Endodermal cell (in vitro differentiated cells): Measurements from ENCODE around the gene CDH19. TPM values are rescaled to one million over a fixed set of nuclear protein-coding genes. Genes with fewer than 3 reads are reported as not detected.
A peak's percentile ranks its signal among the peaks of the same experiment; 100 is the strongest.

ENCODE experiments used
- DNase-seq: peaks from one replicate; pipeline ENCODE4 v3.0.0-alpha.2; 2017
- H3K27ac ChIP-seq: 2 replicates; pipeline ENCODE4 v1.5.1; 2013; ENCODE audit warnings: mild to moderate bottlenecking, low read depth, low read length, moderate library complexity
- H3K27me3 ChIP-seq: 2 replicates; pipeline ENCODE4 v1.6.1; 2013; ENCODE audit warnings: mild to moderate bottlenecking, low read length, moderate library complexity; ENCODE audit not compliant: insufficient read depth, control insufficient read depth, poor library complexity, severe bottlenecking
- H3K36me3 ChIP-seq: 2 replicates; pipeline ENCODE4 v1.7.0; 2013; ENCODE audit warnings: mild to moderate bottlenecking, low read length, moderate library complexity; ENCODE audit not compliant: control insufficient read depth, insufficient read depth
- H3K4me1 ChIP-seq: one replicate; pipeline ENCODE4 v1.7.0; 2013; ENCODE audit warnings: low read length; ENCODE audit not compliant: control insufficient read depth, insufficient read depth
- H3K4me3 ChIP-seq: 2 replicates; pipeline ENCODE4 v1.5.1; 2013; ENCODE audit warnings: mild to moderate bottlenecking, low read length, moderate library complexity
- H3K9ac ChIP-seq: 2 replicates; pipeline ENCODE4 v1.6.1; 2013; ENCODE audit warnings: mild to moderate bottlenecking, low read length, moderate library complexity; ENCODE audit not compliant: poor library complexity, severe bottlenecking; ENCODE audit errors: extremely low read depth
- H3K9me3 ChIP-seq: 2 replicates; pipeline ENCODE4 v1.6.1; 2013; ENCODE audit warnings: mild to moderate bottlenecking, low read length, moderate library complexity; ENCODE audit not compliant: control insufficient read depth
- H3K27ac Mint-ChIP-seq: 2 replicates; pipeline ENCODE4 v1.8.0; 2020; ENCODE audit warnings: mixed read lengths
- H3K27me3 Mint-ChIP-seq: 2 replicates; pipeline ENCODE4 v1.8.0; 2021; ENCODE audit warnings: mild to moderate bottlenecking, mixed read lengths; ENCODE audit not compliant: insufficient read depth
- H3K36me3 Mint-ChIP-seq: 2 replicates; pipeline ENCODE4 v1.8.0; 2020; ENCODE audit warnings: low read depth, mixed read lengths
- H3K4me1 Mint-ChIP-seq: 2 replicates; pipeline ENCODE4 v1.8.0; 2020; ENCODE audit warnings: mixed read lengths
- H3K4me3 Mint-ChIP-seq: 2 replicates; pipeline ENCODE4 v1.8.0; 2020; ENCODE audit warnings: mild to moderate bottlenecking, moderate library complexity, mixed read lengths
- H3K9me3 Mint-ChIP-seq: 2 replicates; pipeline ENCODE4 v1.8.0; 2020; ENCODE audit warnings: mild to moderate bottlenecking, mixed read lengths
- CTCF ChIP-seq: fragments of 200-600 bp; sonication (generic); conservative IDR thresholded peaks from 2 replicates; pipeline ENCODE4 v1.5.0; 2021; ENCODE audit warnings: antibody characterized with exemption, mild to moderate bottlenecking
- WGBS, 2 experiments: methylation state at CpG; one replicate each; pipeline versions ENCODE4 v1.1.5 to v1.1.7; 2013; ENCODE audit warnings: missing lambda C conversion rate in 2 of 2, mixed read lengths in 1 of 2; ENCODE audit not compliant: insufficient coverage in 1 of 2, insufficient read length in 1 of 2; 5-methylcytosine and 5-hydroxymethylcytosine counted together
- total RNA-seq, 2 donors: library from RNA; stranded (reverse); fragmentation: NEBNext Ultra II Directional in 1 of 2; extraction: Animal tissue kit (Norgen Biotek cat#: 25700) in 1 of 2; gene quantifications; 2 replicates in 1 of 2; 3 replicates in 1 of 2; pipeline ENCODE4 v1.2.1, GENCODE V29; 2021

The CDH19 gene
- total RNA-seq, 2 donors from 2014 or later: not detected

GRCh38 chr18:66506178-66506577 is 97.7 kb downstream of the CDH19 start:
- Mint-ChIP-seq H3K27ac (no peak overlapping the region), H3K4me3 (no peak overlapping the region), H3K27me3 (no peaks in the 10 kb centered on the region), H3K36me3 (no peaks in the 10 kb centered on the region), H3K9me3 (no peaks in the 10 kb centered on the region), H3K4me1 (peaks cover 12% of the 10 kb centered on the region)
- 67% methylated on average over 1 of the region's 1 CpG; no CpG with 5 or more reads in 1 of the 2 experiments for WGBS, 2 experiments
- TF ChIP-seq CTCF: no peak
- Histone ChIP-seq H3K9me3 (no peaks in the 10 kb centered on the region), H3K4me1 (no peaks in the 10 kb centered on the region), H3K27ac (no peak overlapping the region), H3K27me3 (no peaks in the 10 kb centered on the region), H3K4me3 (no peak overlapping the region), H3K36me3 (no peaks in the 10 kb centered on the region), H3K9ac (no peak overlapping the region)
- no peak for DNase-seq

GRCh38 chr18:66497351-66497750 is 106.5 kb downstream of the CDH19 start:
- Mint-ChIP-seq H3K27ac (no peak overlapping the region), H3K9me3 (no peaks in the 10 kb centered on the region), H3K27me3 (no peaks in the 10 kb centered on the region), H3K4me3 (no peak overlapping the region), H3K4me1 (no peaks in the 10 kb centered on the region), H3K36me3 (no peaks in the 10 kb centered on the region)
- no peak overlapping the region for H3K9ac ChIP-seq
- no peak overlapping the region for H3K4me3 ChIP-seq
- TF ChIP-seq CTCF: no peak
- H3K4me1 ChIP-seq: no peaks in the 10 kb centered on the region
- 89 to 100% methylated on average over 3 to 6 of the region's 6 CpGs for WGBS, 2 experiments
- no peaks in the 10 kb centered on the region for H3K27me3 ChIP-seq
- DNase-seq: no peak
- no peaks in the 10 kb centered on the region for H3K36me3 ChIP-seq
- no peaks in the 10 kb centered on the region for H3K9me3 ChIP-seq
- no peak overlapping the region for H3K27ac ChIP-seq

- TF ChIP-seq CTCF: peak; percentile 84
- Histone ChIP-seq H3K4me1 (no peaks in the 10 kb centered on the region), H3K9ac (no peak overlapping the region), H3K27ac (no peak overlapping the region), H3K4me3 (no peak overlapping the region), H3K9me3 (no peaks in the 10 kb centered on the region), H3K36me3 (no peaks in the 10 kb centered on the region), H3K27me3 (no peaks in the 10 kb centered on the region)
- Mint-ChIP-seq H3K4me1 (no peaks in the 10 kb centered on the region), H3K27me3 (no peaks in the 10 kb centered on the region), H3K9me3 (no peaks in the 10 kb centered on the region), H3K36me3 (no peaks in the 10 kb centered on the region), H3K27ac (no peak overlapping the region), H3K4me3 (no peak overlapping the region)
- peak; percentile 94 for DNase-seq
- WGBS, 2 experiments: 65% methylated on average over 3 of the region's 3 CpGs; no CpG with 5 or more reads in 1 of the 2 experiments
These were observed 108.0 kb downstream of the CDH19 start for GRCh38 chr18:66495844-66496243.
